GM12878 (cell line): ENCODE results near the gene GAPT.

ENCODE experiments used
- EZH2 ChIP-seq: IDR thresholded peaks from 2 replicates; pipeline ENCODE4 v1.6.1; 2012; ENCODE audit warnings: low read depth, mild to moderate bottlenecking, control low read depth, inconsistent platforms, low read length, borderline replicate concordance; ENCODE audit not compliant: control insufficient read depth
- GABPA ChIP-seq: IDR thresholded peaks from 2 replicates; pipeline ENCODE4 v1.6.1; 2014; ENCODE audit warnings: antibody characterized with exemption, low read depth, mild to moderate bottlenecking, inconsistent platforms
- RAD21 ChIP-seq: IDR thresholded peaks from 2 replicates; pipeline ENCODE4 v1.6.1; 2011; ENCODE audit warnings: mild to moderate bottlenecking, low read depth, low read length, moderate library complexity; ENCODE audit not compliant: insufficient read depth
- TF ChIP-seq, protein P1 (sequence below): fragments of 450-650 bp; formaldehyde crosslinking; IDR thresholded peaks from 2 replicates; pipeline ENCODE4 v1.4.0; 2022; ENCODE audit warnings: mild to moderate bottlenecking, moderate library complexity
- TF ChIP-seq, protein P2 (sequence below): IDR thresholded peaks from 2 replicates; pipeline ENCODE4 v1.6.1; 2012; ENCODE audit warnings: mild to moderate bottlenecking, low read depth, low read length
- TF ChIP-seq, protein P3 (sequence below), 3 experiments: IDR thresholded peaks in 2 of 3; conservative IDR thresholded peaks in 1 of 3; 2 replicates each; pipeline ENCODE4 v1.5.1; 2011; ENCODE audit warnings: low read depth in 3 of 3, low read length in 3 of 3, mild to moderate bottlenecking in 3 of 3, control low read depth in 2 of 3, moderate library complexity in 2 of 3, inconsistent platforms in 1 of 3, mixed read lengths in 1 of 3; ENCODE audit not compliant: control insufficient read depth in 2 of 3, insufficient read depth in 1 of 3; ENCODE audit errors: extremely low read depth in 1 of 3
- TF ChIP-seq, protein P4 (sequence below): fragments of 450-650 bp; formaldehyde crosslinking; IDR thresholded peaks from 2 replicates; pipeline ENCODE4 v1.5.0; 2022; ENCODE audit warnings: mild to moderate bottlenecking, missing genetic modification characterization
- TF ChIP-seq, protein P5 (sequence below): IDR thresholded peaks from 2 replicates; pipeline ENCODE4 v1.6.1; 2011; ENCODE audit warnings: borderline replicate concordance, low read depth, mild to moderate bottlenecking, moderate library complexity, low read length; ENCODE audit not compliant: insufficient read depth, poor library complexity, severe bottlenecking

DNA sequence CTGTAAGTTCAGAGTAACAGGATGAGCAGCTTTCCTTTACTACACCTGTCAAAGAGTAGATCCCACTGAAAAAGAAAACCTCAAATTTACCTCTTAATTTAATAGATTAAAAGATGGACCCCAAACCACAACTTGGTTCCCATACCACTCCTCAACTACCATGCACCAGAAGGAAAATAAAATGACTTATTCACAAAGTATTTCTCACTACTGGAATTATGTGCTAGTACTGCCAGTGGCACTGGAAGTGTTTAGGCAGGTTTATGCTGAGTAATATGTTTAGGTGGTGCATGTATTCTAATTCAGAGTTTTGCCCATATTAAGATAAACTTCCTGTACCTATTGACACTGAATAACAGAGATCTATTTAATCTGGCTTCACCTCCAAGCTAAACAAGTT lies 37.9 kb upstream of the GAPT start:
- TF ChIP-seq RAD21, result no peak
- TF ChIP-seq GABPA, result no peak
- TF ChIP-seq, protein P1, sequence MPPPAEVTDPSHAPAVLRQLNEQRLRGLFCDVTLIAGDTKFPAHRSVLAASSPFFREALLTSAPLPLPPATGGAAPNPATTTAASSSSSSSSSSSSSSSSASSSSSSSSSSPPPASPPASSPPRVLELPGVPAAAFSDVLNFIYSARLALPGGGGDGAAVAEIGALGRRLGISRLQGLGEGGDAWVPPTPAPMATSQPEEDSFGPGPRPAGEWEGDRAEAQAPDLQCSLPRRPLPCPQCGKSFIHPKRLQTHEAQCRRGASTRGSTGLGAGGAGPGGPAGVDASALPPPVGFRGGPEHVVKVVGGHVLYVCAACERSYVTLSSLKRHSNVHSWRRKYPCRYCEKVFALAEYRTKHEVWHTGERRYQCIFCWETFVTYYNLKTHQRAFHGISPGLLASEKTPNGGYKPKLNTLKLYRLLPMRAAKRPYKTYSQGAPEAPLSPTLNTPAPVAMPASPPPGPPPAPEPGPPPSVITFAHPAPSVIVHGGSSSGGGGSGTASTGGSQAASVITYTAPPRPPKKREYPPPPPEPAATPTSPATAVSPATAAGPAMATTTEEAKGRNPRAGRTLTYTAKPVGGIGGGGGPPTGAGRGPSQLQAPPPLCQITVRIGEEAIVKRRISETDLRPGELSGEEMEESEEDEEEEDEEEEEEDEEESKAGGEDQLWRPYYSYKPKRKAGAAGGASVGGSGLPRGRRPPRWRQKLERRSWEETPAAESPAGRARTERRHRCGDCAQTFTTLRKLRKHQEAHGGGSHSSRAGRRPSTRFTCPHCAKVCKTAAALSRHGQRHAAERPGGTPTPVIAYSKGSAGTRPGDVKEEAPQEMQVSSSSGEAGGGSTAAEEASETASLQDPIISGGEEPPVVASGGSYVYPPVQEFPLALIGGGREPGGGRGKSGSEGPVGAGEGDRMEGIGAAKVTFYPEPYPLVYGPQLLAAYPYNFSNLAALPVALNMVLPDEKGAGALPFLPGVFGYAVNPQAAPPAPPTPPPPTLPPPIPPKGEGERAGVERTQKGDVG, result no peak
- TF ChIP-seq, protein P2, sequence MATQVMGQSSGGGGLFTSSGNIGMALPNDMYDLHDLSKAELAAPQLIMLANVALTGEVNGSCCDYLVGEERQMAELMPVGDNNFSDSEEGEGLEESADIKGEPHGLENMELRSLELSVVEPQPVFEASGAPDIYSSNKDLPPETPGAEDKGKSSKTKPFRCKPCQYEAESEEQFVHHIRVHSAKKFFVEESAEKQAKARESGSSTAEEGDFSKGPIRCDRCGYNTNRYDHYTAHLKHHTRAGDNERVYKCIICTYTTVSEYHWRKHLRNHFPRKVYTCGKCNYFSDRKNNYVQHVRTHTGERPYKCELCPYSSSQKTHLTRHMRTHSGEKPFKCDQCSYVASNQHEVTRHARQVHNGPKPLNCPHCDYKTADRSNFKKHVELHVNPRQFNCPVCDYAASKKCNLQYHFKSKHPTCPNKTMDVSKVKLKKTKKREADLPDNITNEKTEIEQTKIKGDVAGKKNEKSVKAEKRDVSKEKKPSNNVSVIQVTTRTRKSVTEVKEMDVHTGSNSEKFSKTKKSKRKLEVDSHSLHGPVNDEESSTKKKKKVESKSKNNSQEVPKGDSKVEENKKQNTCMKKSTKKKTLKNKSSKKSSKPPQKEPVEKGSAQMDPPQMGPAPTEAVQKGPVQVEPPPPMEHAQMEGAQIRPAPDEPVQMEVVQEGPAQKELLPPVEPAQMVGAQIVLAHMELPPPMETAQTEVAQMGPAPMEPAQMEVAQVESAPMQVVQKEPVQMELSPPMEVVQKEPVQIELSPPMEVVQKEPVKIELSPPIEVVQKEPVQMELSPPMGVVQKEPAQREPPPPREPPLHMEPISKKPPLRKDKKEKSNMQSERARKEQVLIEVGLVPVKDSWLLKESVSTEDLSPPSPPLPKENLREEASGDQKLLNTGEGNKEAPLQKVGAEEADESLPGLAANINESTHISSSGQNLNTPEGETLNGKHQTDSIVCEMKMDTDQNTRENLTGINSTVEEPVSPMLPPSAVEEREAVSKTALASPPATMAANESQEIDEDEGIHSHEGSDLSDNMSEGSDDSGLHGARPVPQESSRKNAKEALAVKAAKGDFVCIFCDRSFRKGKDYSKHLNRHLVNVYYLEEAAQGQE, result no peak
- TF ChIP-seq, protein P3, sequence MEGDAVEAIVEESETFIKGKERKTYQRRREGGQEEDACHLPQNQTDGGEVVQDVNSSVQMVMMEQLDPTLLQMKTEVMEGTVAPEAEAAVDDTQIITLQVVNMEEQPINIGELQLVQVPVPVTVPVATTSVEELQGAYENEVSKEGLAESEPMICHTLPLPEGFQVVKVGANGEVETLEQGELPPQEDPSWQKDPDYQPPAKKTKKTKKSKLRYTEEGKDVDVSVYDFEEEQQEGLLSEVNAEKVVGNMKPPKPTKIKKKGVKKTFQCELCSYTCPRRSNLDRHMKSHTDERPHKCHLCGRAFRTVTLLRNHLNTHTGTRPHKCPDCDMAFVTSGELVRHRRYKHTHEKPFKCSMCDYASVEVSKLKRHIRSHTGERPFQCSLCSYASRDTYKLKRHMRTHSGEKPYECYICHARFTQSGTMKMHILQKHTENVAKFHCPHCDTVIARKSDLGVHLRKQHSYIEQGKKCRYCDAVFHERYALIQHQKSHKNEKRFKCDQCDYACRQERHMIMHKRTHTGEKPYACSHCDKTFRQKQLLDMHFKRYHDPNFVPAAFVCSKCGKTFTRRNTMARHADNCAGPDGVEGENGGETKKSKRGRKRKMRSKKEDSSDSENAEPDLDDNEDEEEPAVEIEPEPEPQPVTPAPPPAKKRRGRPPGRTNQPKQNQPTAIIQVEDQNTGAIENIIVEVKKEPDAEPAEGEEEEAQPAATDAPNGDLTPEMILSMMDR (IDR thresholded peaks at IDR 0.05 in 2 of 3, conservative IDR thresholded peaks at IDR 0.05 in 1 of 3; ENCODE audit: control insufficient read depth in 2 of 3, extremely low read depth in 1 of 3, insufficient read depth in 1 of 3, low read depth in 3 of 3, low read length in 3 of 3), result no peak
- TF ChIP-seq, protein P4, sequence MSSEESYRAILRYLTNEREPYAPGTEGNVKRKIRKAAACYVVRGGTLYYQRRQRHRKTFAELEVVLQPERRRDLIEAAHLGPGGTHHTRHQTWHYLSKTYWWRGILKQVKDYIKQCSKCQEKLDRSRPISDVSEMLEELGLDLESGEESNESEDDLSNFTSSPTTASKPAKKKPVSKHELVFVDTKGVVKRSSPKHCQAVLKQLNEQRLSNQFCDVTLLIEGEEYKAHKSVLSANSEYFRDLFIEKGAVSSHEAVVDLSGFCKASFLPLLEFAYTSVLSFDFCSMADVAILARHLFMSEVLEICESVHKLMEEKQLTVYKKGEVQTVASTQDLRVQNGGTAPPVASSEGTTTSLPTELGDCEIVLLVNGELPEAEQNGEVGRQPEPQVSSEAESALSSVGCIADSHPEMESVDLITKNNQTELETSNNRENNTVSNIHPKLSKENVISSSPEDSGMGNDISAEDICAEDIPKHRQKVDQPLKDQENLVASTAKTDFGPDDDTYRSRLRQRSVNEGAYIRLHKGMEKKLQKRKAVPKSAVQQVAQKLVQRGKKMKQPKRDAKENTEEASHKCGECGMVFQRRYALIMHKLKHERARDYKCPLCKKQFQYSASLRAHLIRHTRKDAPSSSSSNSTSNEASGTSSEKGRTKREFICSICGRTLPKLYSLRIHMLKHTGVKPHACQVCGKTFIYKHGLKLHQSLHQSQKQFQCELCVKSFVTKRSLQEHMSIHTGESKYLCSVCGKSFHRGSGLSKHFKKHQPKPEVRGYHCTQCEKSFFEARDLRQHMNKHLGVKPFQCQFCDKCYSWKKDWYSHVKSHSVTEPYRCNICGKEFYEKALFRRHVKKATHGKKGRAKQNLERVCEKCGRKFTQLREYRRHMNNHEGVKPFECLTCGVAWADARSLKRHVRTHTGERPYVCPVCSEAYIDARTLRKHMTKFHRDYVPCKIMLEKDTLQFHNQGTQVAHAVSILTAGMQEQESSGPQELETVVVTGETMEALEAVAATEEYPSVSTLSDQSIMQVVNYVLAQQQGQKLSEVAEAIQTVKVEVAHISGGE (CRISPR knock-in tag), result no peak
- TF ChIP-seq EZH2, result no peak
- TF ChIP-seq, protein P5, sequence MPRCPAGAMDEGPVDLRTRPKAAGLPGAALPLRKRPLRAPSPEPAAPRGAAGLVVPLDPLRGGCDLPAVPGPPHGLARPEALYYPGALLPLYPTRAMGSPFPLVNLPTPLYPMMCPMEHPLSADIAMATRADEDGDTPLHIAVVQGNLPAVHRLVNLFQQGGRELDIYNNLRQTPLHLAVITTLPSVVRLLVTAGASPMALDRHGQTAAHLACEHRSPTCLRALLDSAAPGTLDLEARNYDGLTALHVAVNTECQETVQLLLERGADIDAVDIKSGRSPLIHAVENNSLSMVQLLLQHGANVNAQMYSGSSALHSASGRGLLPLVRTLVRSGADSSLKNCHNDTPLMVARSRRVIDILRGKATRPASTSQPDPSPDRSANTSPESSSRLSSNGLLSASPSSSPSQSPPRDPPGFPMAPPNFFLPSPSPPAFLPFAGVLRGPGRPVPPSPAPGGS, result no peak
